HepG2 (cell line): ENCODE measurements around the gene PUM1.

Experiments used
- KAT7 ChIP-seq: IDR thresholded peaks from 2 replicates; pipeline ENCODE4 v1.6.1; 2018; ENCODE audit warnings: borderline replicate concordance, missing compliant biosample characterization
- PATZ1 ChIP-seq: sonication (generic); formaldehyde crosslinking; IDR thresholded peaks from 2 replicates; pipeline ENCODE4 v1.4.0; 2020; ENCODE audit warnings: missing genetic modification reagents
- POLR2A ChIP-seq, 2 experiments: IDR thresholded peaks; 2 replicates each; pipeline ENCODE4 v1.6.1; 2011; ENCODE audit warnings: low read depth in 2 of 2, low read length in 2 of 2, mild to moderate bottlenecking in 1 of 2, moderate library complexity in 1 of 2; ENCODE audit not compliant: insufficient read depth in 1 of 2
- RAD51 ChIP-seq: fragments of 450-650 bp; IDR thresholded peaks from 2 replicates; pipeline ENCODE4 v1.6.1; 2016; ENCODE audit warnings: borderline replicate concordance
- ZNF232 ChIP-seq: sonication (generic); formaldehyde crosslinking; IDR thresholded peaks from 2 replicates; pipeline ENCODE4 v1.4.0; 2020; ENCODE audit warnings: missing genetic modification reagents, borderline replicate concordance
- ZNF761 ChIP-seq: sonication (generic); formaldehyde crosslinking; conservative IDR thresholded peaks from 2 replicates; pipeline ENCODE4 v1.4.0; 2020; ENCODE audit warnings: mild to moderate bottlenecking, missing genetic modification reagents
- TF ChIP-seq, protein P1 (sequence below): sonication (generic); formaldehyde crosslinking; IDR thresholded peaks from 2 replicates; pipeline ENCODE4 v1.5.0; 2020; ENCODE audit warnings: mild to moderate bottlenecking, missing genetic modification reagents, moderate library complexity

GRCh38 chr1:31073044-31073443, 7.5 kb upstream of the PUM1 start:
- TF ChIP-seq, protein P1, sequence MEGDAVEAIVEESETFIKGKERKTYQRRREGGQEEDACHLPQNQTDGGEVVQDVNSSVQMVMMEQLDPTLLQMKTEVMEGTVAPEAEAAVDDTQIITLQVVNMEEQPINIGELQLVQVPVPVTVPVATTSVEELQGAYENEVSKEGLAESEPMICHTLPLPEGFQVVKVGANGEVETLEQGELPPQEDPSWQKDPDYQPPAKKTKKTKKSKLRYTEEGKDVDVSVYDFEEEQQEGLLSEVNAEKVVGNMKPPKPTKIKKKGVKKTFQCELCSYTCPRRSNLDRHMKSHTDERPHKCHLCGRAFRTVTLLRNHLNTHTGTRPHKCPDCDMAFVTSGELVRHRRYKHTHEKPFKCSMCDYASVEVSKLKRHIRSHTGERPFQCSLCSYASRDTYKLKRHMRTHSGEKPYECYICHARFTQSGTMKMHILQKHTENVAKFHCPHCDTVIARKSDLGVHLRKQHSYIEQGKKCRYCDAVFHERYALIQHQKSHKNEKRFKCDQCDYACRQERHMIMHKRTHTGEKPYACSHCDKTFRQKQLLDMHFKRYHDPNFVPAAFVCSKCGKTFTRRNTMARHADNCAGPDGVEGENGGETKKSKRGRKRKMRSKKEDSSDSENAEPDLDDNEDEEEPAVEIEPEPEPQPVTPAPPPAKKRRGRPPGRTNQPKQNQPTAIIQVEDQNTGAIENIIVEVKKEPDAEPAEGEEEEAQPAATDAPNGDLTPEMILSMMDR (CRISPR knock-in tag), result no peak
- TF ChIP-seq ZNF761 (no peak), ZNF232 (no peak), PATZ1 (no peak), POLR2A (IDR thresholded peaks at IDR 0.05; ENCODE audit: insufficient read depth in 1 of 2, low read depth in 2 of 2, low read length in 2 of 2) (no peak), RAD51 (no peak), KAT7 (CRISPR knock-in tag) (no peak)
